GM21529 (cell line): Measurements from ENCODE around the gene CD180.

Source experiments
- ATAC-seq: cut with Tn5 transposase; IDR thresholded peaks from one replicate; pipeline ENCODE4 v1.9.1; 2021; ENCODE audit not compliant: unreplicated experiment

Gene CD180

DNA sequence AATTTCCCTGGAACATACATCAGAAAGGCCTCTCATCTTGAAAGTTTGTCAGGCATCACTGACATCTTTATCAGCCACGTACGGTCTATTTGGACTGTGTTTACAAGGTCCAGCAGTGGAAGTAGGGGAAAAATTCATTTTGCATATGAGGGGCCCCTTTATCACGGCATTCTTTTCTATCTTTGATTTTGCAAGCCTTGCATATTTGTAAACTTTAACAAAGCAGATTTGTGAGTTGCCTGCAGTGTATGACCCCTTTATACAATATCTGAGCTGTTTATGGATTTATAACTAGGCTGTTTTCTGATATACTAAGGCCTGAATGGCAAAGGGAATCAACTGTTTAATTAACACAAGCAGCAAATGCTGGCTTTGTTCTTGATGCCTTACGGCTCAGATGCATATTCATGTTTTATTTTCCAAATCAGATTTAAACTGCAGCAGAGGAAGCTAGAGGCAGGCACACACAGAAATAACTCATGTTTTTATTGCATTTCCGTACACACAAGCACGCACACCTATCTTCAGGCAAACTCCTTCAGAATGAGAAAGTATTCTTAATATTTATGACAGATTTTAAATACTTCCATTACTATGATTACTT lies 61.1 kb downstream of the CD180 start:
- ATAC-seq, result no peak

GRCh38 chr5:67133776-67134175 lies 62.8 kb downstream of the CD180 start:
- no peak for ATAC-seq

DNA sequence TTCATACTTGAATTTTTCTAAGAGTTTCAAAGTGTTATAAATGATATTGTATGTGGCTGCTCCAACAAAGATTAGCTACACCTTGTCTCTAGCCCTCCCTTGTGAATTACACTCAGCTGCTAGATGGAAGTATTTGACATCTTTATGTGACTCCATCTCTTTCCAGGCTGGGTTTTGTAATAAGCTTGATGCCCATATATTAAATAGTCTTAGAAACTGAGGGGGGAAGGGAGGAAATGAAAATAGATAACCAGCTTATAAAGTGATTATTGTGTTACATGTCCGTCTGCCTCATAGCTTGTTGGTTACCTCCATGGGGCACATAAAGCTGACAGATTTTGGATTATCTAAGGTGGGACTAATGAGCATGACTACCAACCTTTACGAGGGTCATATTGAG lies 63.4 kb downstream of the CD180 start:
- no peak for ATAC-seq

GRCh38 chr5:67129768-67130167 lies 66.8 kb downstream of the CD180 start:
- no peak for ATAC-seq
